ENCODE results near the gene NPR3. TPM values are rescaled to one million over a fixed set of nuclear protein-coding genes. Genes with fewer than 3 reads are reported as not detected.

The NPR3 gene
- total RNA-seq, 1 donor from 2014 or later = 12.6 TPM

- peak; percentile 1 for ATAC-seq
Observed at GRCh38 chr5:32712481-32713360, 1.6 kb downstream of the NPR3 start.

GRCh38 chr5:32713361-32713769, 2.2 kb downstream of the NPR3 start:
- peak; percentile 4 for ATAC-seq

- ATAC-seq = peak; percentile 94
Observed at GRCh38 chr5:32713770-32714381, 2.8 kb downstream of the NPR3 start.

DNA sequence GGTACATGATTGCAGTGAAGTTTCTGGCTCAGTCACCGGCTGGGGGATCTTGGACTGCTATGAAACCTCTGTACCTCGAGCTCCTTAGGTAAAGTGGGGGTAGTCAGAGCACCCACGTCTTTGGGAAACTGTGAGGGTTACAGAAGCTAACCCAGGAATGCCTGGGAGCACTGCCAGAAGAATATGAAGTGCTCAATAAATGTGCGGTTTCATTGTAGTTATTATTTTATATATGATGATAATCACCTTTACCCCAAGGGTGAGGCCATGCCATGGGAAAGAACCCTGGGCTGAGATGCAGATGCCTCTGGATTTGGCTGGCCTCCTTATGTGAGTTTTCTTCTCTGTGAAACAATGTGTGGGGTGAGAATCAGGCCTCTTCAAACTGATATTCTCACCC, 3.7 kb downstream of the NPR3 start:
- ATAC-seq = no peak

GRCh38 chr5:32720300-32720699, 9.2 kb downstream of the NPR3 start:
- ATAC-seq = no peak

GRCh38 chr5:32721626-32722025, 10.5 kb downstream of the NPR3 start:
- ATAC-seq = no peak

DNA sequence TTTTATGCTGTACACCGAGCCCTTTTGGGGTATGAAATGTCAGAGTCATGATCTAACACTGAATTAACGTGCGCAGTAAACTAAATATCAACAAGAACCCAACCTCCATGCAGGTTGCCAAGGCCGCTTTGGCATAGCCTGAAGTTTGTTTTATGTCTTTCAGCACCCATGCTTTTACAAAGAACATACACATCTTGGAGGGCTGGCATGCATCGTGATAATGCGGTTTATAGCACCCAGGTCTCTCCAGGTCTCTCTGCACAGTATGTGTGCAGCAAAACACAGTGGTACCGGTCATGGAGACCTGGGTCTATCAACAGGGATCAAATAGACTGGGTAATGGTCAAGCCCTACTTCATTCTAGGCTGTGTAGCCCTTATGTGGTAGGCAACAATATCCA, 11.8 kb downstream of the NPR3 start:
- no peak for ATAC-seq

GRCh38 chr5:32724526-32724925, 13.4 kb downstream of the NPR3 start:
- ATAC-seq = no peak

DNA sequence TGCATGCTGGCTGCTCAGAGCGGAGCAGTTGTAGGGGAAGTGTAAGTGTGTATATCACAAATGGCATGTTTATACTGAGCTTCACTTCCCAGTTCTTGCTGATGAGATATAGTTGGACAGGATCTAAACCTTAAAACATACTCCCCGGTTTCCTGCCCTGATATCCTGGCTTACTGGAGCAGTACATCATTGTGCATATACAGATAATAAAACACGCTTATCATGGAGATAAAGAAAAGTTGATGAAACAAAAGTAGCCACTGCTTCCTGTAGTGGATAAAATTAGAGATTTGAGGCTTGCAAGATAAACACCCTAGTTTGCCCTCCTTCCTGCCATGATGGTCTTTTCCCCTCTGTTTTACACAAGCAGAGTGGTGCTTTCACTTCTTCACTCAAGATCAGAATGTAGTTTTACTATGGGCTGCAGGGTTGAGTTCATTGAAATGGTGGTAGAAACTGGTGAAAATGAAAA, 15.0 kb downstream of the NPR3 start:
- ATAC-seq = no peak

- ATAC-seq = no peak
Observed at GRCh38 chr5:32729651-32730050, 18.5 kb downstream of the NPR3 start.

DNA sequence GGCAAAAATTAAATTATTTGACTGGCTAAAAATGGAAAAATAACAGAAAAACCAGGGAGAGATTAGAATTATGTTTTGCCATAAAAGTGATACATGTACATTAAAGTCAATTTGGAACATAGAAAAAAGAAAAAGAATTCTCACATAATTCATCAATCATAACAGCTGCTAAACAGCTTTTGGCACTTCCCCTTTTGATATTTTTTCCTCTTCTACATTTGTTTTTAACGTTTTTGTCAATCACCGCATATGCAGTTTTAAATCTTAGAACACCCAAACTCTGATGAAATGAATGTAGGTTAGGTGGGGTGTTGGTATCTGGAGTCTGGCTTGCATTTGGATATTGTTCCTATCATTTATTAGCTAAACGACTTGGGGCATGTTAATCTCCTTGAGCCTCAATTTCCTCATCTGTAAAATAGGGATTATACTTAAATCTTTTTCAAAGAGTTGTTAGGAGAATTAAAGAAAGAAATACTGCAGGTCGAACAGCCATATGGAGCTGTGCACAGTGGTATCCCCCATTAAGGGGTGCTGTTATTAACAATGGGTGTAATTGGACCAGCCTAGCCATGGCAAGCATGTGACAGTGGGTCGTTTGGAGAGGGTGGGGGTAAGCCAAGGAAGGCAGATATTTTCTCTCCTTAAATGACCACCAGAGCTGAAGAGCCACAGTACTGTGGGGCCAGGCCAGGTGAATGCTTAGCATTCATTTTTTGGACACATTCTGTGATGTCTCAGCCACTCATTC, 22.6 kb downstream of the NPR3 start:
- ATAC-seq = no peak

GRCh38 chr5:32734827-32735378, 23.8 kb downstream of the NPR3 start:
- no peak for ATAC-seq

GRCh38 chr5:32735512-32735911, 24.4 kb downstream of the NPR3 start:
- no peak for ATAC-seq

GRCh38 chr5:32736842-32737241, 25.7 kb downstream of the NPR3 start:
- ATAC-seq = no peak

DNA sequence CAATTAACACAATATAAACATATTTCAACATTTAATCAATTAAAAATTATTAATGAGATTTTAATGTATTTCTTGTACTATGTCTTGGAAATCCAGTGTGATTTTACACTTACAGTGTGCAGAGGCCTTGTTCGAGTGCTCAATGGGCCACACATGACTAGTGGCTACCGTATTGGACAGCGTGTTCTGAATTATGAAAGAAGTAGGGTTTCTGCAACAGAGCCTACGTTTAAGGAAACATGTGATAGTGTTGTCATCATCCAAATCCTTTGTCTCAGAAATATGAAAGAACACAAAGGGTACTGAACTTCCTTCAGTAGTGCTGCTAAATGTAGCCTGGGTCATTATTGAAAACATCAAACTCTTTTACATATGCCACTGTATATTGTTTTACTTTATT, 29.5 kb downstream of the NPR3 start:
- no peak for ATAC-seq

GRCh38 chr5:32745317-32745716, 34.2 kb downstream of the NPR3 start:
- no peak for ATAC-seq

GRCh38 chr5:32752411-32752810, 41.3 kb downstream of the NPR3 start:
- ATAC-seq = no peak

GRCh38 chr5:32753051-32753450, 41.9 kb downstream of the NPR3 start:
- ATAC-seq = no peak

DNA sequence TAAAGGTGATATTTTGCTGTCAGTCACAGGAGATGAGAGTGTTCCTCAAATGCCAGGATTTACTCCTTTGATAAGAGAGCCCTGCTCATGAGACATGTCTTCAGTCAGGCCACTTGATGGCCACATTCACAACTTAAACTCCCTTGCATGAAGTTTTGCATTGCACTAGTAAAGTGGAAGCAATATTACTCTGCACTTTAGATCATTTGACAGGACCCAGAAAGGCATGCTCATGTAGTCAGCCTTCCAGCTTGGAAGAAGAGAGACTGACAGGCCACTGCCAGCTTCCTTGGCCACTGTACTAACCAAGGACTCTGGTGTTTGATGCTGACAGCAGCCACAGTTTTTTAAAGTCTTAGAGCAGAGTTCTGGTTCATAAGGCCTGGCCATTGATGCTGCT, 42.6 kb downstream of the NPR3 start:
- ATAC-seq = no peak

GRCh38 chr5:32754284-32754683, 43.2 kb downstream of the NPR3 start:
- no peak for ATAC-seq

DNA sequence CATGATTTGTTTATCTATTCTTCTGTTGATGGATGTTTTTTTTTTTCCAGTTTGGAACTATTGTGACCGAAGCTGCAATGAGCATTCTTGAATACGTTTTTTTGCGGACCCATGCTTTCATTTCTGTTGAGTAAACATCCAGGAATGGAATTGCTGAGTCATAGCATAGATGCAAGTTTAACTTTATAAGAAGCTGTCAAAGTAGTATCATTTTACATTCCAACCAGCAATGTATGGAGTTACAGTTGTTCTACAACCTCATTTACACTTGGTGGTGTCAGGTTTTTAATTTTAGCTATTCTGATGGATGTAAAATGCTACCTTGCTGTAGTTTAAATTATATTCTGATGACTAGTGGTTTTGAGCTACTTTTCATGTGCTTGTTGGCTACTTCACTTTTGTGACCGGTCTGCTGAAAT, 49.0 kb downstream of the NPR3 start:
- peak; percentile 31 for ATAC-seq

DNA sequence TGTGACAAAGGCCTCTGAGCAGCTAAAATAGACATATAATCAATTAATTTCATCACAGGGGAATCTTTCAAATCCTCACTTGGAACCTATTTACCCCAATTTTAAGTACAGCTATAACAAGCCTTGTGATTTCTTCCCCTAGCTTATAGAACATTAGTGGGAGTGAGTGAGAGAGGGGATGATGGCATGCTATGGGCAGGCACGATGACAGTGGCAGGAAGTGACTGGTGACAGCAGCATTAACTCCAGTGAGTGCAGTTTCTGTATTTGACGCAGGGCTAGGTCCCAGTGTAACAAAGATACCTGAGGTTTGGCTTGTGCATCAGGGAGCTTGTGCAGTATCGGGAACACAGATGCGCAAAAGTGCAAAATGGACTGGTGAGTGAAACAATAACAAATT, 54.1 kb downstream of the NPR3 start:
- ATAC-seq = no peak

DNA sequence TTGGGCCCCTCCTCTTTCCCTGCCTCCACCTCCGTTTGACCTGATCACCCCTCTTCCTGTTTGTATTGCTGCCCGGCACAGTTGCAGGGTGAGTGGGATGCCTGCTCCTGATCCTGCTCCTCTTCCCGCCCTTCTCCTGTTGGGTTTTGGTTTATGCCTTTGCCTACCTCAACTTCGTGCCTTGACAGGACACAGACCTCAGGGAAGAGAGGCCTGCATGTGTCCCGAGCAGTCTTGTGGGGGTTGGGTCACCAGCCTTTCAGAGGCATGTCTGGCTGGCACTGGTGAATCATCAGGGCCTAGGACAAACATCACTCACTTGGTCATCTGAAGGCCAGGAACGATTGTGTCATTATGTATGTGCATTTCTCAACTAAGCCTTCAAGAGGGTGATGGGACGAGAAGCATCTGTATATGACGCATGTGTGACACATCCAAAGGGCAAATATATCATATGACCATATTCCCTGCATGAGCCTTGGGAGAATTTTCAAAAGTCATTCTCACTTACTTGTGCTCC, 56.9 kb downstream of the NPR3 start:
- ATAC-seq = peak; percentile 97
